Neural progenitor cell (in vitro differentiated cells): ENCODE data around the gene VAT1. TPM values are rescaled to one million over a fixed set of nuclear protein-coding genes. Genes with fewer than 3 reads are reported as not detected.
"Not testable (repeated sequence)": the region's sequence is repeated elsewhere in the genome, so short reads cannot be mapped to it uniquely, and the experiment has no call there.

Experiments
- DNase-seq: peaks from one replicate; pipeline ENCODE4 v3.0.0-alpha.2; 2016; ENCODE audit warnings: low spot score
- H2AFZ ChIP-seq: fragments of 200-600 bp; sonication (generic); replicated peaks from 2 replicates; pipeline ENCODE4 v1.6.1; 2016; ENCODE audit warnings: antibody characterized with exemption
- H3F3A ChIP-seq: fragments of 200-600 bp; sonication (generic); 2 replicates; pipeline ENCODE4 v1.6.1; 2016; ENCODE audit warnings: antibody characterized with exemption, low read depth
- H3K27ac ChIP-seq: fragments of 200-600 bp; sonication (generic); 2 replicates; pipeline ENCODE4 v1.5.1; 2016; ENCODE audit warnings: mild to moderate bottlenecking
- H3K27me3 ChIP-seq: fragments of 200-600 bp; sonication (generic); 2 replicates; pipeline ENCODE4 v1.6.1; 2016; ENCODE audit warnings: mild to moderate bottlenecking, moderate library complexity
- H3K36me3 ChIP-seq: fragments of 200-600 bp; sonication (generic); 2 replicates; pipeline ENCODE4 v1.5.1; 2016
- H3K4me1 ChIP-seq: fragments of 200-600 bp; sonication (generic); 2 replicates; pipeline ENCODE4 v1.6.1; 2016; ENCODE audit warnings: mixed run types
- H3K4me2 ChIP-seq: fragments of 200-600 bp; sonication (generic); 2 replicates; pipeline ENCODE4 v1.6.1; 2016
- H3K4me3 ChIP-seq: fragments of 200-600 bp; sonication (generic); 2 replicates; pipeline ENCODE4 v1.5.1; 2016
- H3K79me2 ChIP-seq: fragments of 200-600 bp; sonication (generic); 2 replicates; pipeline ENCODE4 v1.6.1; 2016; ENCODE audit warnings: low read depth
- H3K9ac ChIP-seq: fragments of 200-600 bp; sonication (generic); 2 replicates; pipeline ENCODE4 v1.6.1; 2016
- H3K9me3 ChIP-seq: fragments of 200-600 bp; sonication (generic); 2 replicates; pipeline ENCODE4 v1.5.1; 2016; ENCODE audit warnings: low read depth
- H4K20me1 ChIP-seq: fragments of 200-600 bp; sonication (generic); 2 replicates; pipeline ENCODE4 v1.6.1; 2016; ENCODE audit warnings: low read depth
- H3K27ac Mint-ChIP-seq: 3 replicates; pipeline ENCODE4 v1.8.0; 2021; ENCODE audit warnings: mixed read lengths
- H3K27me3 Mint-ChIP-seq: 2 replicates; pipeline ENCODE4 v1.8.0; 2022; ENCODE audit warnings: low read depth, mild to moderate bottlenecking, inconsistent platforms, moderate library complexity, mixed read lengths; ENCODE audit not compliant: insufficient read depth
- H3K36me3 Mint-ChIP-seq: 3 replicates; pipeline ENCODE4 v1.8.0; 2021; ENCODE audit warnings: mixed read lengths
- H3K4me1 Mint-ChIP-seq: 3 replicates; pipeline ENCODE4 v1.8.0; 2021; ENCODE audit warnings: mixed read lengths
- H3K4me3 Mint-ChIP-seq: 3 replicates; pipeline ENCODE4 v1.8.0; 2021; ENCODE audit warnings: mild to moderate bottlenecking, moderate library complexity, mixed read lengths
- H3K9me3 Mint-ChIP-seq: 3 replicates; pipeline ENCODE4 v1.8.0; 2020; ENCODE audit warnings: mixed read lengths
- EZH2 ChIP-seq: fragments of 200-600 bp; sonication (generic); IDR thresholded peaks from 2 replicates; pipeline ENCODE4 v1.6.1; 2017; ENCODE audit warnings: antibody characterized with exemption, mild to moderate bottlenecking, moderate library complexity
- EZH2phosphoT487 ChIP-seq: fragments of 200-600 bp; sonication (generic); IDR thresholded peaks from 2 replicates; pipeline ENCODE4 v1.6.1; 2017; ENCODE audit warnings: antibody characterized with exemption
- total RNA-seq: library from RNA; depleted of rRNA; stranded (reverse); fragments of >200 nt; gene quantifications from 2 replicates; pipeline ENCODE4 v1.2.3, GENCODE V29; 2015; ENCODE audit warnings: low replicate concordance
- TF ChIP-seq, protein P1 (sequence below): fragments of 200-600 bp; sonication (generic); IDR thresholded peaks from 2 replicates; pipeline ENCODE4 v1.5.1; 2017; ENCODE audit warnings: antibody characterized with exemption, mild to moderate bottlenecking

Gene VAT1
- total RNA-seq, 1 donor from 2014 or later: 94.7 TPM

DNA sequence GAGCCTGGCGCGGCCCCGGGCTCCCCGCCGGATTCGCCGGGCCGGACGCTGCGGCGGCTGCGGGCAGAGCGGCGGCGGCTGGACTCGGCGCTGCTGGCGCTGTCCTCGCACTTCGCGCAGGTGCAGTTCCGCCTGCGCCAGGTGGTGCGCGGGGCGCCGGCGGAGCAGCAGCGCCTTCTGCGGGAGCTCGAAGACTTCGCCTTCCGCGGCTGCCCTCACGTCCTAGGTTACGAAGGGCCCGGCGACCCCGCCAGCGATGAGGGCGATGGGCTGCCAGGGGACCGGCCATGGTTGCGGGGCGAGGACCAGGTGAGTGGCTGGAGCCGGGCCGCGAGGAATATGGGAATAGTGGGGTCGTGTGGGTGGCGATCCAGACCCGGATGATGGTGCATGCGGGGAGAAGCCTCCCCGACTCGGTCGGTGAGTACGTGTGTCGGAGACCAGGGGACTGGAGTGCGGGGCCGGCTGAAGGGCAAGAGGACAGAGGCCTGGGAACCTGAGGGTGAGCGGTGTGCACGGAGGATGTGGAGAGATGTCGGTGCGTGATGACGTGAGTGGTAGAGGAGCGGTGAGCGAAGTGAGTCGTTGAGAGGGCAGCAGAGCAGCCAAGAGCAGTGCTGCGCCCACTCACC, 41.3 kb downstream of the VAT1 start:
- H3K4me3 ChIP-seq: peak overlapping the region; percentile 84
- DNase-seq: peak; percentile 78
- H3K4me2 ChIP-seq: peak overlapping the region; percentile 93
- H3K4me3 Mint-ChIP-seq: peak overlapping the region; percentile 99
- peak overlapping the region; percentile 78 for H3K9ac ChIP-seq
- peaks cover 18% of the 10 kb centered on the region for H4K20me1 ChIP-seq
- H3K9me3 ChIP-seq: no peaks in the 10 kb centered on the region
- TF ChIP-seq EZH2phosphoT487 (no peak), EZH2 (no peak)
- TF ChIP-seq, protein P1, sequence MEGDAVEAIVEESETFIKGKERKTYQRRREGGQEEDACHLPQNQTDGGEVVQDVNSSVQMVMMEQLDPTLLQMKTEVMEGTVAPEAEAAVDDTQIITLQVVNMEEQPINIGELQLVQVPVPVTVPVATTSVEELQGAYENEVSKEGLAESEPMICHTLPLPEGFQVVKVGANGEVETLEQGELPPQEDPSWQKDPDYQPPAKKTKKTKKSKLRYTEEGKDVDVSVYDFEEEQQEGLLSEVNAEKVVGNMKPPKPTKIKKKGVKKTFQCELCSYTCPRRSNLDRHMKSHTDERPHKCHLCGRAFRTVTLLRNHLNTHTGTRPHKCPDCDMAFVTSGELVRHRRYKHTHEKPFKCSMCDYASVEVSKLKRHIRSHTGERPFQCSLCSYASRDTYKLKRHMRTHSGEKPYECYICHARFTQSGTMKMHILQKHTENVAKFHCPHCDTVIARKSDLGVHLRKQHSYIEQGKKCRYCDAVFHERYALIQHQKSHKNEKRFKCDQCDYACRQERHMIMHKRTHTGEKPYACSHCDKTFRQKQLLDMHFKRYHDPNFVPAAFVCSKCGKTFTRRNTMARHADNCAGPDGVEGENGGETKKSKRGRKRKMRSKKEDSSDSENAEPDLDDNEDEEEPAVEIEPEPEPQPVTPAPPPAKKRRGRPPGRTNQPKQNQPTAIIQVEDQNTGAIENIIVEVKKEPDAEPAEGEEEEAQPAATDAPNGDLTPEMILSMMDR: peak; percentile 32
- peaks cover 41% of the 10 kb centered on the region for H3K79me2 ChIP-seq
- no peaks in the 10 kb centered on the region for H3K9me3 Mint-ChIP-seq
- no peaks in the 10 kb centered on the region for H3K36me3 ChIP-seq
- peaks cover 18% of the 10 kb centered on the region for H3K36me3 Mint-ChIP-seq
- H3F3A ChIP-seq: peaks cover 19% of the 10 kb centered on the region
- peaks cover 11% of the 10 kb centered on the region for H3K4me1 ChIP-seq
- peaks cover 9% of the 10 kb centered on the region for H3K27me3 Mint-ChIP-seq
- peak overlapping the region; percentile 83 for H2AFZ ChIP-seq
- H3K27me3 ChIP-seq: no peaks in the 10 kb centered on the region
- peaks cover 23% of the 10 kb centered on the region for H3K4me1 Mint-ChIP-seq
- H3K27ac Mint-ChIP-seq: peak overlapping the region; percentile 93
- H3K27ac ChIP-seq: peak overlapping the region; percentile 16

DNA sequence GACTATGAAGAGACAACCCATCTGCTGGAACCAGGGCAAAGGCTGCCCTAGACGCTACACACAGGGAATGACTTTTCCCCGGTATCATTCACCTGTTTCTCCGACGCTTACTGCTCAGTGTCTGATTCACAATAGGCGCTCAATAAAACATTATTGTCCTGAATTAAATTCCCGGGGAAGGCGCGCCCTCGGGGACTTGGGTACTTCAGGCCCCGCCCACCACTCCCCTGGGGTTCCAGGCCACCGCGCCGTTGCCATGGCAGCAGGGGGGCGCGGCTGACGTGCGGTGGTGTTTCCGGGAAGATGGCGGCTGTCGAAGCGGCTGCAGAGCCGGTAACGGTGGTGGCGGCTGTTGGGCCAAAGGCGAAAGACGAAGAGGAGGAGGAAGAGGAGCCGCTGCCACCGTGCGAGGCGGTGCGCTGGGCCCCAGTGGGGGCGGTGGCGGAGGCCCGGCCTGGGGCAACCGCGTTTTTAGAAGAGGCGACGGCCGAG, 41.9 kb downstream of the VAT1 start, which contains the start of gene RUNDC1:
Gene RUNDC1 (plus strand): TSS at position 292 of the 492 bp plus-strand sequence. CDS start 12 bp downstream, at position 304.
- H3K36me3 Mint-ChIP-seq: peaks cover 14% of the 10 kb centered on the region

DNA sequence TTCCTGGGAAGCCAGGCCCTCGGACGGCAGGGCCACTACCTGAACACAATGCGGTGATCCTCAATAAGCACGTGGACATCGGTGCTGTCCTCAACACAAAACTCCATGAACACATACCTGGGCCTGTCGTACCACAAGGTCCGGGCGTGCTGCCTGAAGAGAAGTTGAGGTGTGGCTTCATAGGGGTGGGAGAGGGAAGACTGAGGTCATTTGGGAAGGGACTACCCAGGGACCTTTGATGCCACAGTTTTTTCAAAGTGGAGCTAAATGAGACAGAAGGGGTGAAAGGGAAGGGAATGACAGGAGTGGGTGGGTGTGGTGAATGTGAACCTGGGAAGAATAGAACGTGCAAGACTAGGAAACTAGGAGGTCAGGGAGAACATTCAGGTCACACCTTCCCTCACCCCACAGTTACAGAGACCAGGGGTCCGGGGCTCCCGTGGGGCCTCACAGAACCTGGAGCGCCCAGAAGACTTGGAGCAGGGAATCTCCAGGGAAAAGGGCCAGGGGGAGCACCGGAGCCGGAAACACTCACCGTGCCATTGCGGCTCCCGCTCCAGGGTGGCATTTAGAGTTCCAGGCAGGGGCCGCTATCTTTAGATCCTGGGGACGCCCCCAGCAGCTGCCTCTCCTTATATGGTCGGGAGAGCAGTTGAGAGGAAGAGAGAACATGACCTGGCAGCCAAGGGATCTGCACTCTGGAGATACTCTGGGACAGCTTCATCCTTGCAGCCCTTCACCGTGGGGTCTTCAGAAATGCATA, 42.5 kb downstream of the VAT1 start, which contains the start of gene PTGES3L:
Gene PTGES3L (minus strand): TSS at position 570 of the 763 bp plus-strand sequence. CDS start 27 bp downstream, at position 543.
- Histone ChIP-seq H3K4me3 (peak within 1 kb of the TSS; percentile 84), H3K4me2 (peak within 1 kb of the TSS; percentile 93), H3K9ac (peak within 1 kb of the TSS; percentile 78), H4K20me1 (peaks cover 18% of the 10 kb centered on the region), H3K4me1 (peaks cover 11% of the 10 kb centered on the region), H3K36me3 (no peaks in the 10 kb centered on the region), H3K27ac (peak within 1 kb of the TSS; percentile 16), H3K79me2 (peaks cover 33% of the 10 kb centered on the region), H3F3A (peaks cover 19% of the 10 kb centered on the region), H2AFZ (peak within 1 kb of the TSS; percentile 83), H3K27me3 (no peaks in the 10 kb centered on the region), H3K9me3 (no peaks in the 10 kb centered on the region)
- TF ChIP-seq EZH2phosphoT487: no peak
- no peak for TF ChIP-seq EZH2
- TF ChIP-seq, protein P1: no peak
- H3K4me3 Mint-ChIP-seq: peak within 1 kb of the TSS; percentile 100
- no peaks in the 10 kb centered on the region for H3K9me3 Mint-ChIP-seq
- H3K4me1 Mint-ChIP-seq: peaks cover 23% of the 10 kb centered on the region
- peaks cover 9% of the 10 kb centered on the region for H3K27me3 Mint-ChIP-seq
- peaks cover 11% of the 10 kb centered on the region for H3K36me3 Mint-ChIP-seq
- peak; percentile 67 for DNase-seq
- peak within 1 kb of the TSS; percentile 96 for H3K27ac Mint-ChIP-seq

More for the DNA sequence above, 41.9 kb downstream of the VAT1 start, which contains the start of gene RUNDC1:
- H3K27ac Mint-ChIP-seq: peak within 1 kb of the TSS; percentile 96
- H3K4me1 Mint-ChIP-seq: peaks cover 23% of the 10 kb centered on the region
- H3K9me3 Mint-ChIP-seq: no peaks in the 10 kb centered on the region
- Histone ChIP-seq H3K9me3 (no peaks in the 10 kb centered on the region), H3K4me3 (peak within 1 kb of the TSS; percentile 84), H3K4me2 (peak within 1 kb of the TSS; percentile 93), H2AFZ (peak within 1 kb of the TSS; percentile 83), H3K27ac (peak within 1 kb of the TSS; percentile 16), H3K79me2 (peaks cover 37% of the 10 kb centered on the region), H3K9ac (peak within 1 kb of the TSS; percentile 78), H3K36me3 (no peaks in the 10 kb centered on the region), H3F3A (peaks cover 19% of the 10 kb centered on the region), H4K20me1 (peaks cover 18% of the 10 kb centered on the region), H3K4me1 (peaks cover 11% of the 10 kb centered on the region), H3K27me3 (no peaks in the 10 kb centered on the region)
- DNase-seq: peak; percentile 98
- peak within 1 kb of the TSS; percentile 100 for H3K4me3 Mint-ChIP-seq
- peaks cover 9% of the 10 kb centered on the region for H3K27me3 Mint-ChIP-seq
- TF ChIP-seq EZH2phosphoT487 (no peak), EZH2 (no peak)
- TF ChIP-seq, protein P1: no peak

DNA sequence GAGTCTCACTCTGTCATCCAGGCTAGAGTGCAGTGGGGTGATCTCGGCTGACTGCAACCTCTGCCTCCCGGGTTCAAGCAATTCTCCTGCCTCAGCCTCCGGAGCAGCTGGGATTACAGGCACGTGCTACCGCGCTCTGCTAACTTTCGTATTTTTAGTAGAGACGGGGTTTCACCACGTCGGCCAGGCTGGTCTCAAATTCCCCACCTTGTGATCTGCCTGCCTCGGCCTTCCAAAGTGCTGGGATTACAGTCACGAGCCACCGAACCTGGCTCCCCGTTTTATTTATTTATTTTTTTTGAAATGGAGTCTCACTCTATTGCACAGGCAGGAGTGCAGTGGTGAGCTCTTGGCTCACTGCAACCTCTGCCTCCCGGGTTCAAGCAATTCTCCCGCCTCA, 46.5 kb downstream of the VAT1 start:
- H3K9me3 Mint-ChIP-seq, H3K36me3 ChIP-seq, H3K9me3 ChIP-seq, H3K36me3 Mint-ChIP-seq, H3K4me3 ChIP-seq, H3K4me3 Mint-ChIP-seq, H3K27ac Mint-ChIP-seq, H3K27me3 ChIP-seq, DNase-seq, H3K4me1 ChIP-seq, H3K27me3 Mint-ChIP-seq, H3K4me2 ChIP-seq, H3K9ac ChIP-seq, H3K27ac ChIP-seq, H2AFZ ChIP-seq, H4K20me1 ChIP-seq, H3K79me2 ChIP-seq: not testable (repeated sequence)
- peaks cover 11% of the 10 kb centered on the region for H3K4me1 Mint-ChIP-seq
- peaks cover 10% of the 10 kb centered on the region for H3F3A ChIP-seq
